Measurements from ENCODE around the gene SUGCT.

Gene SUGCT

DNA sequence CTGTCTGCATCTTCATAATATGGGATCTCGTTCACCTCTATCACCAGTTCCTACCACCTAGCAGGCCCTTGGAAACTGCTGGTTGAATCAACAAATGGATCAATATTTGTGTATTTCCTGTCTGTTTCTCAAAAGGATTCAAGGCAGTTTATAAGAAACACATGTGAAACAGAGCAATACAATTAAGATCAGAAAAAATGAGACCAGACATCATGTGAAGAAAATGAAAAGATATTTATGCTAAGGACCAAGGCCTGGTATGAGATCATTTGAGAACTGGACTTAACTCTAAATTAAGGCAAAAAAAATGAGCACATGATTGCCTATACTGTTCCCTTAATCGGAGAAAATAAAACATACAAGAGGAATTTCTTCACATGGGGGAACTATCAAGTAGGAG, 589.0 kb downstream of the SUGCT start:
- TF ChIP-seq ZNF26 (tag by site-specific recombination; IDR thresholded peaks at IDR 0.05) (no peak), ZNF521 (tag by site-specific recombination; IDR thresholded peaks at IDR 0.05) (no peak), ZNF2 (tag by site-specific recombination; IDR thresholded peaks at IDR 0.05) (no peak), ZNF610 (tag by site-specific recombination; IDR thresholded peaks at IDR 0.05; ENCODE audit: borderline replicate concordance) (no peak), ZNF138 (tag by site-specific recombination; IDR thresholded peaks at IDR 0.05; ENCODE audit: borderline replicate concordance) (no peak), ZNF426 (tag by site-specific recombination; IDR thresholded peaks at IDR 0.05) (no peak), HOXC10 (CRISPR knock-in tag; IDR thresholded peaks at IDR 0.05) (no peak), ZNF23 (tag by site-specific recombination; IDR thresholded peaks at IDR 0.05; ENCODE audit: borderline replicate concordance) (no peak), FEZF1 (tag by site-specific recombination; IDR thresholded peaks at IDR 0.05) (no peak), ZNF354C (tag by site-specific recombination; IDR thresholded peaks at IDR 0.05; ENCODE audit: borderline replicate concordance, low read depth) (no peak), ZNF626 (tag by site-specific recombination; IDR thresholded peaks at IDR 0.05) (no peak), ZNF654 (tag by site-specific recombination; IDR thresholded peaks at IDR 0.05; ENCODE audit: low read depth) (no peak), ZNF133 (tag by site-specific recombination; IDR thresholded peaks at IDR 0.05) (no peak), ZIC2 (tag by site-specific recombination; IDR thresholded peaks at IDR 0.05) (no peak), ZNF362 (tag by site-specific recombination; IDR thresholded peaks at IDR 0.05) (no peak), ZNF558 (tag by site-specific recombination; IDR thresholded peaks at IDR 0.05) (no peak), ZNF785 (tag by site-specific recombination; IDR thresholded peaks at IDR 0.05) (no peak), ATF2 (tag by site-specific recombination; IDR thresholded peaks at IDR 0.05; ENCODE audit: low read depth) (no peak), ZNF704 (tag by site-specific recombination; IDR thresholded peaks at IDR 0.05) (no peak)
- CTCF ChIA-PET, result no interaction called here
- Histone ChIP-seq H3K9me3 (ENCODE audit: control insufficient read depth, insufficient read depth, low read depth, low read length) (no peaks in the 10 kb centered on the region), H3K27ac (ENCODE audit: extremely low read depth, low read depth, low read length) (no peak overlapping the region), H3K4me3 (ENCODE audit: low read depth, low read length) (no peak overlapping the region), H3K36me3 (ENCODE audit: control insufficient read depth in 2 of 2, insufficient read depth in 1 of 2, low read length in 2 of 2) (no peaks in the 10 kb centered on the region), H3K4me1 (ENCODE audit: control insufficient read depth, insufficient read depth, low read length) (no peaks in the 10 kb centered on the region)
- POLR2A ChIA-PET, result no interaction called here

- Histone ChIP-seq H3K4me1 (ENCODE audit: control insufficient read depth, insufficient read depth, low read length) (no peaks in the 10 kb centered on the region), H3K9me3 (ENCODE audit: control insufficient read depth, insufficient read depth, low read depth, low read length) (no peaks in the 10 kb centered on the region), H3K27ac (ENCODE audit: extremely low read depth, low read depth, low read length) (no peak overlapping the region), H3K36me3 (ENCODE audit: control insufficient read depth in 2 of 2, insufficient read depth in 1 of 2, low read length in 2 of 2) (no peaks in the 10 kb centered on the region), H3K4me3 (ENCODE audit: low read depth, low read length) (no peak overlapping the region)
- CTCF ChIA-PET, result no interaction called here
- TF ChIP-seq ZNF530 (tag by site-specific recombination; IDR thresholded peaks at IDR 0.05; ENCODE audit: low read depth) (no peak), ZNF664 (tag by site-specific recombination; IDR thresholded peaks at IDR 0.05) (no peak), ZNF157 (tag by site-specific recombination; IDR thresholded peaks at IDR 0.05) (no peak)
- POLR2A ChIA-PET, result no interaction called here
Measured at GRCh38 chr7:40726559-40726958, 591.8 kb downstream of the SUGCT start.

Measured in HEK293 (cell line).